PC-3 (cell line): ENCODE data around the gene TSSK2. TPM values are rescaled to one million over a fixed set of nuclear protein-coding genes. Genes with fewer than 3 reads are reported as not detected.

ENCODE experiments used
- ATAC-seq: fragments of 200-7000 bp; cut with Tn5 transposase; 2 replicates; pipeline ENCODE4 v1.9.1; 2020; ENCODE audit warnings: mild to moderate bottlenecking, moderate library complexity
- BruUV-seq: library from RNA; stranded (reverse); fragments of 400-500 nt; replicated peaks from 2 replicates; lab custom pipeline; 2021; lab: Mats Ljungman, UMichigan
- CTCF ChIA-PET: fragments of 300-600 bp; sonication (Branson Sonifier 250); formaldehyde crosslinking; loops from one replicate; lab custom pipeline; 2022; ENCODE audit warnings: antibody characterized with exemption; lab: Charles Lee
- POLR2A ChIA-PET: fragments of 300-600 bp; sonication (Branson Sonifier 250); formaldehyde crosslinking; loops from one replicate; lab custom pipeline; 2022; ENCODE audit warnings: antibody characterized with exemption; ENCODE audit not compliant: unreplicated experiment; lab: Charles Lee
- DNase-seq: peaks from one replicate; pipeline ENCODE4 v3.0.0-alpha.2; 2015
- H2AFZ ChIP-seq: fragments of 300-600 bp; sonication (generic); 2 replicates; pipeline ENCODE4 v1.6.0; 2016; ENCODE audit warnings: antibody characterized with exemption, low read length
- H3F3A ChIP-seq: fragments of 300-600 bp; sonication (generic); one replicate; pipeline ENCODE4 v1.6.0; 2017; ENCODE audit warnings: antibody characterized with exemption, low read length, control low read depth, mild to moderate bottlenecking; ENCODE audit not compliant: unreplicated experiment
- H3K27ac ChIP-seq: fragments of 300-600 bp; sonication (generic); 2 replicates; pipeline ENCODE4 v1.5.1; 2016; ENCODE audit warnings: mild to moderate bottlenecking, low read length
- H3K27me3 ChIP-seq: fragments of 300-600 bp; sonication (generic); 2 replicates; pipeline ENCODE4 v1.6.1; 2016; ENCODE audit warnings: low read length, mixed read lengths
- H3K36me3 ChIP-seq: fragments of 300-600 bp; sonication (generic); 2 replicates; pipeline ENCODE4 v1.6.1; 2016; ENCODE audit warnings: low read depth, mixed run types, low read length, mixed read lengths
- H3K4me1 ChIP-seq: fragments of 300-600 bp; sonication (generic); 2 replicates; pipeline ENCODE4 v1.5.1; 2016; ENCODE audit warnings: low read length; ENCODE audit not compliant: insufficient read depth
- H3K4me2 ChIP-seq: fragments of 300-600 bp; sonication (generic); 2 replicates; pipeline ENCODE4 v1.6.0; 2016; ENCODE audit warnings: low read length
- H3K4me3 ChIP-seq: fragments of 300-600 bp; sonication (generic); 2 replicates; pipeline ENCODE4 v1.5.1; 2016; ENCODE audit warnings: mild to moderate bottlenecking, low read length, mixed read lengths
- H3K79me2 ChIP-seq: fragments of 300-600 bp; sonication (generic); 2 replicates; pipeline ENCODE4 v1.6.1; 2017; ENCODE audit warnings: low read length, mixed read lengths
- H3K9ac ChIP-seq: fragments of 300-600 bp; sonication (generic); 2 replicates; pipeline ENCODE4 v1.6.0; 2016; ENCODE audit warnings: mild to moderate bottlenecking, low read length
- H3K9me2 ChIP-seq: fragments of 300-600 bp; sonication (generic); replicated peaks from 2 replicates; pipeline ENCODE4 v1.6.1; 2016; ENCODE audit warnings: mixed run types, low read length, mixed read lengths
- H3K9me3 ChIP-seq: fragments of 300-600 bp; sonication (generic); 2 replicates; pipeline ENCODE4 v1.6.1; 2016; ENCODE audit warnings: low read length, mixed read lengths
- H4K20me1 ChIP-seq: fragments of 300-600 bp; sonication (generic); 2 replicates; pipeline ENCODE4 v1.6.1; 2016; ENCODE audit warnings: low read length, mixed read lengths
- EZH2 ChIP-seq: fragments of 300-600 bp; sonication (generic); IDR thresholded peaks from one replicate; pipeline ENCODE4 v1.6.1; 2017; ENCODE audit warnings: antibody characterized with exemption, mild to moderate bottlenecking, low read length; ENCODE audit not compliant: unreplicated experiment
- EZH2phosphoT487 ChIP-seq: fragments of 300-600 bp; sonication (generic); IDR thresholded peaks from 2 replicates; pipeline ENCODE4 v1.6.1; 2018; ENCODE audit warnings: mild to moderate bottlenecking, antibody characterized with exemption, low read length, borderline replicate concordance
- intact Hi-C: fragments of 100-400 bp; cut with micrococcal nuclease; formaldehyde crosslinking; loops from 2 replicates; pipeline ENCODE4 v1.9.0; 2023
- total RNA-seq: library from RNA; depleted of rRNA; stranded (reverse); fragments of >200 nt; gene quantifications from 2 replicates; pipeline ENCODE4 v1.2.3, GENCODE V29; 2014
- TF ChIP-seq, protein P1 (sequence below): fragments of 300-600 bp; sonication (generic); conservative IDR thresholded peaks from 2 replicates; pipeline ENCODE4 v1.5.1; 2017; ENCODE audit warnings: antibody characterized with exemption, low read depth, mild to moderate bottlenecking, low read length

TSSK2 gene
- total RNA-seq, 1 experiment from 2014 or later = not detected

DNA sequence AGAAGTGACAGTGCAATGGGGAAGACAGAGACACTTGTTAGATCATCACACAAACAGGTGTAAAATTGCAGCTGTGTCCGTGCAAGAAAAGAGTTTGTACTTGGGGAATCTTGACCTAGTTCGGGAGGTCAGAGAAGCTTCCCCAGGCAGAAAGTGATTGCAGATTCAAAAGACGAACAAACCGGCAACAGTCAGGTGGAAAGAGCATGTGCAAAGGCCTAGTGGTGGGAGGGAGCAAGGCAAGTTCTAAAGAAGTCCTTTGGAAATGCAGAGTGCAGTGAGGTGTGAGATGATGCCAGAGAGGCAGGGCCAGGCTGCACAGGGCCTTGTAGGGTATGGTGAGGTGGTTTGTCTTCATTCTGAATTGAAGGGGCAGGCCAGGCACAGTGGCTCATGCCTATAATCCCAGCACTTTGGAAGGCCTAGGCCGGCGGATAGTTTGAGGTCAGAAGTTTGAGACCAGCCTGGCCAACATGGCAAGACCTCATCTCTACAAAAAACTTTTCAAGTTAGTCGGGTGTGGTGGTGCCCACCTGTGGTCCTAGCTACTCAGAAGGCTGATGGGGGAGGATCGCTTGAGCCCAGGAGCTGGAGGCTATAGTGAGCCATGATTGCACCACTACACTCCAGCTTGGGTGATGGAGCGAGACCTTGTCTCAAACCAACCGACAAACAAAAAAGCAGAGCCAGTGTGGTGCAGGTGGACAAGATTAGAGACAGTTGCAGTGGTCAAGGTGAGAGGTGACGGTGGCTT, 15.3 kb downstream of the TSSK2 start:
- ATAC-seq (no peak), DNase-seq (no peak)
- Histone ChIP-seq H3K4me3 (no peak overlapping the region), H3K9me3 (no peaks in the 10 kb centered on the region), H3K27me3 (peaks cover 7% of the 10 kb centered on the region; the same call in 1 of the 2 replicates), H3F3A (no peaks in the 10 kb centered on the region), H3K9ac (no peak overlapping the region), H3K9me2 (no peaks in the 10 kb centered on the region), H3K36me3 (peaks cover 6% of the 10 kb centered on the region; the same call in 1 of the 2 replicates), H3K27ac (no peak overlapping the region), H3K4me1 (no peaks in the 10 kb centered on the region), H4K20me1 (no peaks in the 10 kb centered on the region), H3K4me2 (no peak overlapping the region), H3K79me2 (peaks cover 18% of the 10 kb centered on the region), H2AFZ (no peak overlapping the region)
- TF ChIP-seq EZH2 (no peak), EZH2phosphoT487 (no peak)
- TF ChIP-seq, protein P1, sequence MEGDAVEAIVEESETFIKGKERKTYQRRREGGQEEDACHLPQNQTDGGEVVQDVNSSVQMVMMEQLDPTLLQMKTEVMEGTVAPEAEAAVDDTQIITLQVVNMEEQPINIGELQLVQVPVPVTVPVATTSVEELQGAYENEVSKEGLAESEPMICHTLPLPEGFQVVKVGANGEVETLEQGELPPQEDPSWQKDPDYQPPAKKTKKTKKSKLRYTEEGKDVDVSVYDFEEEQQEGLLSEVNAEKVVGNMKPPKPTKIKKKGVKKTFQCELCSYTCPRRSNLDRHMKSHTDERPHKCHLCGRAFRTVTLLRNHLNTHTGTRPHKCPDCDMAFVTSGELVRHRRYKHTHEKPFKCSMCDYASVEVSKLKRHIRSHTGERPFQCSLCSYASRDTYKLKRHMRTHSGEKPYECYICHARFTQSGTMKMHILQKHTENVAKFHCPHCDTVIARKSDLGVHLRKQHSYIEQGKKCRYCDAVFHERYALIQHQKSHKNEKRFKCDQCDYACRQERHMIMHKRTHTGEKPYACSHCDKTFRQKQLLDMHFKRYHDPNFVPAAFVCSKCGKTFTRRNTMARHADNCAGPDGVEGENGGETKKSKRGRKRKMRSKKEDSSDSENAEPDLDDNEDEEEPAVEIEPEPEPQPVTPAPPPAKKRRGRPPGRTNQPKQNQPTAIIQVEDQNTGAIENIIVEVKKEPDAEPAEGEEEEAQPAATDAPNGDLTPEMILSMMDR = no peak
- intact Hi-C loops = no loop called here
- ChIA-PET CTCF (no interaction called here), POLR2A (no interaction called here)
- no TSS peak for BruUV-seq

DNA sequence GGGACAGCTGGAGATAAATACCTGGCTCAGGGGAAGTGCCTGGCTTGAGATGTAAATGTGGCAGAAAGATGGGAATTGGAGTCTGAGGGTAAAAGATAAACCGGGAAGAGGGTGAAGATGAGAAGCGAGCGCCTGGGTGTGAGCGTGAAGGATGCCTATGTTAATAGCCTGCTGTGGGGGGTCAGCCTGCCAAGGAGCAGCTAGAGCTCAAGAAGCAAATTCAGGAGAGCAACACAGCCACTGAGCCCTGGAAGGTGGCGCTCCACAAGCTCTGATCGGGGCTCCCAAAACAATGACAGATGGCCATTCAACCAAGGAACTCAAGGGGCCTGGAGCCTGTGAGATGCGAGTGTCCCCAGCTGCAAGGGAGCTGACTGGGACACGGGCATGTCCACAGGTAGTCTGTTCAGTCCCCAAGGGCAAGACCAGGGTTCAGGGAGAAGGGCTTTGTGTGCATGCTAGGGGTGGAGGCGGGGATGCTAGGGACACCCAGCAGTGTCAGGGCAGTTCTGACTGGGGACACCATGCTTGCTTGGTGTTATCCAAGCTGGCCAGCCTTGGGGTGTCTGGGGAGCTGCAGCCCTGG, 16.2 kb downstream of the TSSK2 start:
- peaks cover 14% of the 10 kb centered on the region; the same call in 1 of the 2 replicates for H3K27me3 ChIP-seq
- no peak for ATAC-seq

More for the DNA sequence above, 16.2 kb downstream of the TSSK2 start:
- peaks cover 18% of the 10 kb centered on the region for H3K79me2 ChIP-seq
- H3K4me2 ChIP-seq = no peak overlapping the region
- DNase-seq = no peak
- no peak overlapping the region for H3K4me3 ChIP-seq
- peaks cover 2% of the 10 kb centered on the region; the same call in 1 of the 2 replicates for H3K36me3 ChIP-seq
- intact Hi-C loops = no loop called here
- no peaks in the 10 kb centered on the region for H3K9me2 ChIP-seq
- H3K27ac ChIP-seq = no peak overlapping the region
- H3K4me1 ChIP-seq = no peaks in the 10 kb centered on the region
- ChIA-PET POLR2A (no interaction called here), CTCF (no interaction called here)
- H2AFZ ChIP-seq = no peak overlapping the region
- H3K9ac ChIP-seq = no peak overlapping the region
- H3F3A ChIP-seq = no peaks in the 10 kb centered on the region
- no peaks in the 10 kb centered on the region for H4K20me1 ChIP-seq
- no peaks in the 10 kb centered on the region for H3K9me3 ChIP-seq
- TF ChIP-seq EZH2 (no peak), EZH2phosphoT487 (no peak)
- TF ChIP-seq, protein P1 = no peak
- BruUV-seq = no TSS peak
